Stimulated activated CD8-positive, alpha-beta memory T cell treated with anti-CD3 and anti-CD28 coated beads, Interleukin-12 subunit alpha, Interleukin-12 subunit beta, amount 100 ng/mL, for 4 hours (primary cell): ENCODE measurements around the gene SLC26A11.
"Not testable (repeated sequence)": the region's sequence is repeated elsewhere in the genome, so short reads cannot be mapped to it uniquely, and the experiment has no call there.

ENCODE experiments used
- DNase-seq: peaks from one replicate; pipeline ENCODE4 v3.0.0-alpha.2; 2020; ENCODE audit warnings: low read depth

The SLC26A11 gene

GRCh38 chr17:80285237-80285920 lies 65.2 kb downstream of the SLC26A11 start:
- no peak for DNase-seq

- DNase-seq, result no peak
Measured at GRCh38 chr17:80286638-80286960, 66.4 kb downstream of the SLC26A11 start.

GRCh38 chr17:80287038-80287437 lies 66.8 kb downstream of the SLC26A11 start:
- no peak for DNase-seq

- no peak for DNase-seq
Measured at GRCh38 chr17:80287806-80288567, 67.8 kb downstream of the SLC26A11 start.

GRCh38 chr17:80289616-80290015 lies 69.4 kb downstream of the SLC26A11 start:
- no peak for DNase-seq

GRCh38 chr17:80290156-80290555 lies 69.9 kb downstream of the SLC26A11 start:
- DNase-seq, result no peak

- DNase-seq, result no peak
Measured at GRCh38 chr17:80291260-80291659, 71.0 kb downstream of the SLC26A11 start.

GRCh38 chr17:80291691-80292487 lies 71.7 kb downstream of the SLC26A11 start:
- no peak for DNase-seq

- DNase-seq, result no peak
Measured at GRCh38 chr17:80292521-80292971, 72.3 kb downstream of the SLC26A11 start.

- no peak for DNase-seq
Measured at GRCh38 chr17:80294210-80294609, 74.0 kb downstream of the SLC26A11 start.

GRCh38 chr17:80294653-80295052 lies 74.4 kb downstream of the SLC26A11 start:
- no peak for DNase-seq

GRCh38 chr17:80295146-80295545 lies 74.9 kb downstream of the SLC26A11 start:
- DNase-seq, result no peak

- no peak for DNase-seq
Measured at GRCh38 chr17:80295559-80295958, 75.3 kb downstream of the SLC26A11 start.

- DNase-seq, result no peak
Measured at GRCh38 chr17:80296221-80296620, 76.0 kb downstream of the SLC26A11 start.

GRCh38 chr17:80297996-80298560 lies 77.9 kb downstream of the SLC26A11 start:
- DNase-seq, result no peak

- DNase-seq, result not testable (repeated sequence)
Measured at GRCh38 chr17:80299350-80300100, 79.3 kb downstream of the SLC26A11 start.

GRCh38 chr17:80300756-80301155 lies 80.5 kb downstream of the SLC26A11 start:
- DNase-seq, result not testable (repeated sequence)
